Stimulated activated CD8-positive, alpha-beta memory T cell treated with anti-CD3 and anti-CD28 coated beads, Interleukin-15, amount 100 ng/mL, for 1 hour (primary cell): Measurements from ENCODE around the gene FGF14.
"Not testable (repeated sequence)": the region's sequence is repeated elsewhere in the genome, so short reads cannot be mapped to it uniquely, and the experiment has no call there.

Experiments used
- DNase-seq: peaks from one replicate; pipeline ENCODE4 v3.0.0-alpha.2; 2020; ENCODE audit warnings: low read depth

FGF14 gene

DNA sequence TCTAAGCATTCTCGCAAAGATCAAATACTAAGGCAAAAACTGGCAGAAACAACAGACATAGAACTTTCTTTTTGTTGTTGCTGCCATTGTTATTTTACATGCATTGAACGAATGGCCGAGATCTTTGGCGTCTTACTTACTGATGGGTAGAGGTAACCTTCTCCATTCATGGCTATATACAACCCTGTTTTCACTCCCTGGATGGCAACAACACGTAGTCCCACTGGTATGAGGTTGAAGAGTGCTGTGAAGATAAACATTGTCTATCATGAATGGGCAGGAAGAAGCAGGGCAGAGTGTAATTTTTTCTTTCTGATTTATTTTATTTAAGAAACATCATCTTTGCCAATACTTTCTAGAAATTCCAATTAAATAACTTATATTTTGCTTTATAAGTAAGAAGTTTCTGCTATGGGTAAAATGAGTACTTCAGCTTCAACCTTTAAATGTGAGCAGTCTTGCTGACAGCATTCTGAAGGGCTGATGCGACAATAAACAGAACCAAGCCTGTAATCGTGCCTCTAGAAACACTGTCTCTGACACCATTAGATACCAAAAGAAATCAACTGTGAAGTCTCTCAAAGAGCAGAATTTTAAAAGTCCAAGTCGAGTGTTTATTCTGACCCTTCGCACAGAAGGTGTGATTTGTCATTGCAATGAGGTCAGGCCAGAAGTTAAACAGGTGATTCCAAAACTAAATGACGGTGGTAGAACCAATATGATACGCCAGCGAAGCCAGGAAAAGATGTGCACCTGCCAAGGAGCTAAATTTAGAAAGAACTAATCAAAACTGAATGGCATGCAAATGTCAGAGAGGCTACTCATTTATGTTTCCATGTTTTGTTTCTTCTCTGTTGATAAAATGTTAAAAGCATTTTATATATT is 533.0 kb downstream of the FGF14 start:
- DNase-seq = no peak

DNA sequence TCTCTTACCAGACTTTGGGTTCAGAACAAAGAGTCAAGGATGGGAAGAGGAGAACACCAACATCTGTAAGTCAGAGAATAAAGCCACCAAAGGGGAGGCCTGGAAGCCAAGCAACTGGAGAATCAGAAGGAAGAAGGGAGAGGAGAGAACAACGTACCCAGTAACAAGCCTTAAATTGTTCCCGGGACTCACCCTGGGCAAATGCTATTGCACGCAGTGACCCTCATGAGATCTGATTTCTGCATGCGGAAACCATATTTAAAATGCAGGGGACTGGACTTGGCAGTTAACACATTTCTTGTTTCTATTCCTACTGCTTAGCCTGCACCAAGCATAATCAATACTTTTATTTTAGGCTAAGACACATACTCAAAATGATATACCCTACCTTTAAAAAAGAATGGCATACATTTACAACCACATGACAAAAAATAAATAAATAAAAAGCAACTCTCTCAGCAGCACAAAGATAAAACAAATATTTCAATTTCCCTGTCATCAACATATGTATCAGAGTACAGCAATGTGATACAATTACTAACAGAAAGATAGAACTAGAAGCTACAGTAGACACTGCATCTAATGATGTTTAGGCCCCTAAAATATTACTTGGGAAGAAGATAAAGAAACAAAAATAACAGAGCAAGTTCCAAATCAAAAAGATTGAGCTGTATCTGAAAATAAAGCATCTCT is 534.8 kb downstream of the FGF14 start:
- DNase-seq = no peak

DNA sequence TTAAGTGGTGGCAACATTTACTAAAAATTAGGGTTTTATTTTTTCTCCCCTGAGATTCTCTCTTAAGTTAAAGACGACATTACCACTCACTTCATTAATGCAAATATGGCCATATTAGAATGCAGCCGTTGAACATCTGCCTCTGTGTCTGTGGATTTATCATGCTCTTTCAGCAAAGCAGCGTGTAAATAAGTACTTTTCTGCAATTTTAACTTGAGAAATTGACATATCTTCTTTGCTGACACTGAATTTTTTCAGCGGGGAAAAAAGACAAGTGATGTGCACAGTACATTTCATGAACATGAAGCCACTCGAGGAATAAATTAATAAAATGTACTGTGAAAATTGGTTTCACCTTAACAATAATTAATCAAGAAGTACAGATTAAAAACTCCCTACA is 543.0 kb downstream of the FGF14 start:
- no peak for DNase-seq

DNA sequence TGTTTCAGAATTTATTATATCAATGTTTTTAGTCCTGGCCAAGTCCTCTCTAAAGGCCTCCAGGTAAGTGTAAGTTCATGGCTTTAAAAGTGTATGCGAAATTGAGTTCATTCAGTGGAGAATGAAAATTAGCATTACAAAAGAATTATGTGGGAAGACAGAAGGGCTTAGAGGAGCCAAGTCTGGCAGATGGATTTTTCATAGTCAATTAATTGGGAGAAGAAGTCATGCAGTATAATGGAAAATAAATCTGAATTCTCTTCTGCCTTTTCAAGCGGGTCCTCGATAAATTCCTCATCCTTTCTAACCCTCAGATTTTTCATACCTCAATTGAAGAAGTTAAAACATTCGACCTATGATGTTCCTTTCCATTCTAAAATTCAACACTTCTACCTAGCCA is 555.1 kb downstream of the FGF14 start:
- no peak for DNase-seq

GRCh38 chr13:101846249-101846648 is 555.6 kb downstream of the FGF14 start:
- no peak for DNase-seq

DNA sequence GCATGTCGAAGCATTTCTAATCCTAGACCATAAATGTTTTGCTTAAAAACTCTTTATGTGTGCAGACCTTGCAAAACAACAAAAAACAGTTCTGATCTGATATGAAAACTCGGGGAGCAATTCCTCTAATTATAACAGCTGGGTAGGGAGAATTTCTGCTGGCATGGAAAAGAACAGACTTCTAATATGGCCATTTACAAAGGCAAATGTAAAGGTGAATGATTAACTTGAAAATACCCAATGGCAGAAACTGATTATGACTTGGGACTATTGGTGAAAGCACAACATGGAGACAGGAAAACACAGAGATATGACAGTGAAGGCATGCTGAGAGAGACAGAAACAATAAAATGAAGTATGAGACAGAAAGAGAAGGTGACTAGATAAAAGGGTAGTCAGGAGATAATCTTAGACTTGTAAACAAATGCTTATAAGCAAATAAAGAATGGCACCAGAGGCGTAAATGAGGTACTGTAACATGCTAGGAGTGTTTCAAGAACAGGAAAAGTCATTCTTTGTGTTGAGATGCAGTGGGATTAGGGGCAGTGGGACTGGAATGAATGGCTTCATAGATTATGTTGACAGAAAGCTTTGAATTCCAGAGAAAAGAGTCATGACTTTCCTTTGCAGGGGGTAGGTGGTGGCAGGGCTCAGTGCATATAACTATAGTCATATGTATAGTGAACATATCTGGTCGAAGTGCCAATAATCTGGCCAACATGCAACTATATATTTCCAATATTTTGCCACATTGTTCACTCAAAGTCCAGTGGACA is 556.4 kb downstream of the FGF14 start:
- no peak for DNase-seq

DNA sequence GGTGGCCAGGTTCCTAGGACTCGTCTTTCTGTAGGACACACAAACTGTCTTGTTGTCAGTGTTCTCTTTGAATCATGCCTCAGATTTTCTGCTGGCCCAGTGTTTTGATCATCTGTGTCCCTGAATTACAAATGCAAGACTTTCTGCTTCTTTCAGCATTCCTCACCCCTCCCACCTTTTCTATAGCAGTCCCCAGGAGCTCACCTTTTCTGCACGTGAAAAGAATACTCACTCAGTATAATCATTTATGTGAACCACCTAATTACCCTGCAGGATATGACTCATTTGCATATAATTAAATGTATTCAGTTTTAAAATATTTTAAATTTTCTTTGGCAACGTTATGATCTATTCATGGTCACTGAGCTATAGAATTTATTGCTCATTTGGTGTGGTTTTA is 560.1 kb downstream of the FGF14 start:
- DNase-seq = no peak

- no peak for DNase-seq
Observed at GRCh38 chr13:101838323-101838722, 563.5 kb downstream of the FGF14 start.

DNA sequence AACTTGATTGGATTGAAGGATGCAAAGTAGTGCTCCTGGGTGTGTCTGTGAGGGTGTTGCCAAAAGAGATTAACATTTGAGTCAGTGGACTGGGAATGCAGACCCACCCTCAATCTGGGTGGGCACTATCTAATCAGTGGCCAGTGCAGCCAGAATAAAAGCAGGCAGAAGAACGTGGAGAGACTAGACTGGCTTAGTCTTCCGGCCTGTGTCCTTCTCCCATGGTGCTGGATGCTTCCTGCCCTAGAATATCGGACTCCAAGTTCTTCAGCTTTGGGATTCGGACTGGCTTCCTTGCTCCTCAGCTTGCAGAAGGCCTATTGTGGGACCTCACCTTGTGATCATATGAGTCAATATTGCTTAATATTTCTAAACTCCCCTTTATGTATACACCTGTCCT is 564.1 kb downstream of the FGF14 start:
- DNase-seq = not testable (repeated sequence)

DNA sequence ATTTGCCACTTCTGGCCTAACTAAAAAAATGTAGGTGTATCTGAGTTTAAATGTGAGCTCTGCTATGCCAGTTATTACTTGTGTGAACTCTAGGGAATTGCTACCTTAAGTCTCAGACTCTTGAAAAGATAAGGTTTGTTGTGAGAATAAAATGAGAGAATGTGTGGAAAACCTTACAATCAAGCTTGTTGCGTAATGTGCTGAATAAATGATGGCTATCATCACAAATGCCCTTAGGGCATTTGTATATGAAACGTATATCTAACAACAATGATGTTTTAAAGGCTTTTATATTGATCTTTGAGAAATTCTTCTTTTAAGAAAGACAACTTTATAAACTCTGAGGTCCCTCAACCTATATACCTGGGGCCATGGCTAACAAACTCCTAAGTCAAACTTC is 564.6 kb downstream of the FGF14 start:
- no peak for DNase-seq

DNA sequence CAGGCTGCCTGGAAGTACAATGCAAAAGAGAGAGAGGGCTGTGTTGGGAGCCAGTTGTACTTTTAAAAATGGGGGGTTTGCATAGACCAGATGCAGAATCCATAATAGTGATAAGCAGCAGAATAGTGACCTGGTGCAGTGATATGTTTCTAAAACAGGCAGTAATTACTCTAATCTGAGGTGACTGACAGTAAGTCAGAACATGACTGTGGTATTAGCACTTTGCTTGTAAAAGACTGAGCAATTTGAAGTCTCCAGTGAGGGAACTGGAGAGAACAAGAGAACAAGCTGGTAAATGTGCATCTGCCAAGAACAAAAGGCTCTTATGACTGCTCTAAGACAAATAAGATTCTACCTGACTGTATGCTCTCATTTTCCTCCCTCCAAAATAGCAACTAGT is 565.9 kb downstream of the FGF14 start:
- DNase-seq = no peak

- no peak for DNase-seq
Observed at GRCh38 chr13:101833671-101834070, 568.2 kb downstream of the FGF14 start.

DNA sequence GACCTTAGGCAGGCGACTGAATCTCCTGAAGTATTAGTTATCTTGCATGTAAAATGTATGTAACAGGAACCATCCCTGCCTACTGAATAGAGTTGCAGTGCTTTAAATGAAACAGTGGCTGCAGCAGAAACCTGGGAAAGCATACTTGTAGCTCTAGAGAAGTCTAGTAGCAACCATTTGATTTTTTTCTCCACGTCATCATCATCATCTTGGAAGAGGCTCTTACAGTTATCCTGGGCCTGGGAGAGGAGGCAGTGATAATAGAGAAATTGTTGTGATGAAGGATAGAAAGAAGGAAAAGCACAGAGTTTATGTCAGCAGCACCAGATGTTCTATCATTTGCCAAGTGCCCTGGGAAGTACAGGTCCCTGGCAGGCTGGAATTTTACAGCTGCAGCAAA is 571.8 kb downstream of the FGF14 start:
- DNase-seq = no peak

GRCh38 chr13:101829484-101829883 is 572.4 kb downstream of the FGF14 start:
- no peak for DNase-seq

DNA sequence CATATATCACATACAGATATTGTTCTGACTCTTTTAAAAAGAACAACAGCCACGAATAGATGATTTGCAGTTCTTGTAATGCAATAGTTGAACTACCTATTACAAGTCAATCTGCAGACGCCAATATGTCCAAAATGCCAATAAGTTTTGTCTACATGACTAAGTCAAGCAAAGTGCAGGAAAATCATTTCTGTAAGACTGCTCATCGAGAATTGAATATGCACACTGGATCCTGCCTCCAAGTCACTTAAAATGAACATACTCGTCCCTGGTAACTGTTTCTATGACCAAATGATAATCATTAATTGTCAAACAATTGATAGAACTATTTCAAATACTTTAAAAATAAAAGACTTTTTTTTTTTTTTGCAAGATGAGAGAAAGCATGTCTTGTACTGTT is 573.7 kb downstream of the FGF14 start:
- no peak for DNase-seq

- DNase-seq = no peak
Observed at GRCh38 chr13:101817898-101818297, 584.0 kb downstream of the FGF14 start.

DNA sequence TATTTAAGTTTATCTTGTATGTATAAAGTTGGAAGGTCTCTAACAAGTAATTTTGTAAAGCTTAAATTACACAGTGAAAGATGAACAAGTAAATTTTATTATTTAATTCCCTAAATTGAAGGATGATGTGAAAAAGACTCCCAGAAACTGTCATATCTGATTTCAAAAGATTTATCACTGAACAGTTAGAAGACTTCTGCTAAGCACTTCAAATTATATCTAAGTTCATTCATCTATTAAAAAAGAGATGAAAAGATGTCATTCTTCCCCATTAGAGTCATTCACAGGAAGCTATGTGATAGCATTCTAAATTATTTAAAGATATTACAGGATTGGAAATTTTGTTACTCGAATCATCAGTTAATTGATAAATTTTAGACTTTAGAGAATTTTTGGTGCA is 590.0 kb downstream of the FGF14 start:
- DNase-seq = no peak

DNA sequence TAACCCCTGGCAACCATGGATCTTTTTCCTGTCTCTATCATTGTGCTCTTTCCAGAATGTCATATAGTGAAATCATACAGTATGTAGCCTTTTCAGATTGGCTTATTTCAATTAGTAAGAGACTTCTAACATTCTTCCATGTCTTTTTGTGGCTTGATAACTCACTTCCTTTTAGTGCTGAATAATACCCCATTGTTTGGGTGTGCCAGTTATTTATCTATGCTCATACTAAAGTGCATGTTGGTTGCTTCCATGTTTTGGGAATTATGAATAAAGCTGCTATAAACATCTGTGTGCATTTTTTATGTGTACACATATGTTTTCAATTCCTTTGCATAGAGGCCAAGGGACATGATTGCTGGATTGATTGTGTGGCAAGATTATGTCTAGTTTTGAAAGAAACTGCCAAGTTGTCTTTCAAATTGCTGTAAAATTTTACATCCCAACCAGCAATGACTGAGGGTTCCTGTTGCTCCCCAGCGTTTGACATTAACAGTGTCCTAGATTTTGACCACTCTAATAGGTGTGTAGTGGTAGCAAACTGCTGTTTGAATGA is 590.5 kb downstream of the FGF14 start:
- no peak for DNase-seq

DNA sequence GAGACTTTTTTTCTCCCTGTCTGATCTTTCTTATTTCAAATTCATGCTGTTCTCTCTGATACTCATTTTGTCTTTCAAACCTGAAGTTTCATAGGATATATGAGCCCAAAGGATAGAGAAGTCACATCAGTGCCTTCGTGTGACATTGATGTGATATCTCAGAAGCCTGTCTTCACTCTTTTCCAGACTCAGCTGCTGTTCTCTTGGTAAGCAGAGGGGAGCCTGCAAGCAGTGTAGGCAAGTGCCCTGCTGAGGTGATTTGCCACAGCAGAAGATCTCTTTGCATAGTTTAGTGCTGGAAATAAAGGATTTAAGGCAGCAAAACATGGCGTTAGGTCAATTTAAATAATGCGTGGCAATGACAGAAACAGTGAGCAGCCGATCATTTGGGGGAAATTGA is 602.7 kb downstream of the FGF14 start:
- no peak for DNase-seq

DNA sequence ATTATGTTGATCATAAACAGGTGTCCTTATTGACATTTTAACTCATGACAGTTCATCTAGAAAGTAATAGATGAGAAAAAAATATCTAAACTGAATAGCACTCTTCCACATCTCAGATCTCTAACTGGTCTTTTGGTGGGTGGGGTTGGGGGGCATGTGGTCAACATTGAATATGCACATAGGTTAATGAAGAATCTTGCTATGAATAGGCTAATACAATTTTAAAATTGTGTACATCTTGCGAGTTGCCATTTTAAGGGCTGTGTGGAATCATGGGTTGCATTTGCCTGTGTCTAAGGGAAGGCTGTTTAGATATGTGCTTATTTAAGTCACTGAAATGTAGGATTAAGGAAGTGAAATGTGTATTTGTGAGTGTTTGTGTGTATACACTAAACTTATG is 603.4 kb downstream of the FGF14 start:
- no peak for DNase-seq

DNA sequence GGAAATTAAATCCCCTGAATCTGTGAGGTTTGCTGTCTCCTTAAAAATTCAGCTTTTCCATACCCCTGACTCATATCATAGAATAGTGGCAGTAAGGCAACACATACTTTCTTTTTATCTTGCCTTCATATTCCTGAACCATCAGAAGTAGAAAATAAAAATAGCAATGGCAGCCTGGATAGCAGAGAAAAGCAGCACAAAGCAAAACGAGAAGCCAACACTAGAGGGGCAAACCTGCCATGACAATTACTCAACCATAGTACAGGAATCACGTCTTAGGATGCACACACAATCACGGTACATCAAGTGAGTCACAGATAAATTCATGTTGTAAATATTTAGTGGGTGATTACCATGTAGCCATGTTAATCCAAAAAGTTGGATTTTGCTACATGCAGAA is 606.4 kb downstream of the FGF14 start:
- no peak for DNase-seq

GRCh38 chr13:101795025-101795424 is 606.8 kb downstream of the FGF14 start:
- DNase-seq = no peak

DNA sequence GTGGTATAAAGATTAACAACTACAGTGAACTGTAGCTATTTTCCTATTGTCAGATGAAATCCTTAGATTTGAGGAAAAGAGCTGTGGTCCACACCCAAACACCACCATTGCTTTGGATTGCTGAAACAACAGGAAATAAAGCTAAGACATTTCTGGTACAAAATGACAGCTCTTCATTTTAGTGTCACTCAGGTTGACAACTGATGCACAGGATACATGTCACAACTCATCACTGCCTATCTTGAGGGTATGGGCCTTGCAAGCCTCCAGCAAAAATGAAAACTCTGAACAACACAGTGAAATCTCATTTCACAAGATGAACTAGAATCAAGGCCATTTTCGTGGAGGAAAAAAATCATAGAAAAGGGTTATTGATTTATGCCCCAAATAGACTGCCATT is 609.7 kb downstream of the FGF14 start:
- DNase-seq = no peak
